Activated T-helper 1 cell treated with Interleukin-2 at 50 U/mL for 16 hours (primary cell): ENCODE results near the gene EVI5L.

Experiments used
- DNase-seq: peaks from one replicate; pipeline ENCODE4 v3.0.0-alpha.2; 2020; ENCODE audit warnings: low read depth

Gene EVI5L

DNA sequence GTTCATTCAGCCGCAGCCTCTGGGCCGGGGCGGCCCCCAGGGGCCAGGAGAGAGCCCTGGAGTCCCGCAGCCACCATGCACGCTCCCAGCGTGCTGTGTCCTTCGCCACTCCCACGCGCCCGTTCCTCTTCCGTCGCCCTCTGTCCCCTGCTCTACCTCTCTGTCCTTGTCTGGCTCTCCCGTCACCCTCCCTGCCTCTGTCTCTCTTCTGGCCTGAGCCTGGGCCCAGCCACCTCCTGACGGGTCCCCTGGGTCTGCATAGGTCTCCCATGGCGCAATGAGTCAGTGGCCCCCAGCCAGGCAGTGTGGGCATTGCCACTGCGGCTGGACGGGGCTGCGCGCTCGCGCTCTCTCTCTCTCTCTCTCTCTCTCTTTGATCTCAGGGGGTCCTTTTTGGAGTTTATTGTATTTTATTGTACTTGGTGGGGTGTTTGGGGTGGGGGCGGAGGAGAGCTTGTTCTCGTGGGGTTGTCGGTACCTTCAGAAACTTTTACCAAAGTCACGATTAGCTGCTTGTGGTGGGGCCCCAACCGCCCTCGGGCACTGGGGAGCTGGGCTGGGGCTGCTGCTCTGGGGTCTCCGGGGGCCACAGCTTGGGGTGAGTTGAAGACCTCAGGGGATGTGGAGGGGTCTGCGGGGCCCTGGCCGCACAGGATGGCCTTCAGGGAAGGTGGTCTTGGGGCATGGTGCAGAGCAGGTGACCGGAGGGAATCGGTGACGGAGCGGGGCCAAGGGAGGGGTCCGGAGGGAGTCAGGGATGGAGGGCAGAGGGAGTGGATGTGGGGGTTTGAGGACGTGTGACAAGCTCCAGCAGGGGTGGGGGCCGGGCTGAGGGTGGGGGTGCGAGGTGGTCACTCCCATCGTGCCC, 82.9 kb downstream of the EVI5L start:
- DNase-seq, result no peak

GRCh38 chr19:7913652-7914051, 83.6 kb downstream of the EVI5L start:
- DNase-seq, result no peak

DNA sequence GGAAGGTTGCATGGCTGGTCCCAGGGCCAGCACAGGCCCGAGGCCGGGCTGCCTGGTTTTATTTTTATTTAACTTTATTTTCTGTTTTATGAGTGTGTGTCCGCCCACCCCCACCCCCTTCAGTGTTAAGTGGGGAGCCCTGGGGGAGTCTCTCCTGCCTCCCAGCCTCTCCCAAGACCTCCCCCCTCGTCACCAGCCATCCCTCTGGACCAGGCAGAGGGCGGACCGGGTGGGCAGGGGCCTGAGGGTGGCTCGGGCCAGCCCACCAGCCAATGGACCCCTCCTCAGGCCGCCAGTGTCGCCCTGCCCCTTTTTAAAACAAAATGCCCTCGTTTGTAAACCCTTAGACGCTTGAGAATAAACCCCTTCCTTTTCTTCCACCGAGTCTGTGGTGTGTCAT, 84.1 kb downstream of the EVI5L start:
- DNase-seq, result no peak
